GM12892 (cell line): ENCODE measurements around the gene SF3A2.

Experiments used
- POLR2A ChIP-seq: IDR thresholded peaks from 2 replicates; pipeline ENCODE4 v1.6.1; 2011; ENCODE audit warnings: low read depth, low read length, control low read depth
- POLR2AphosphoS5 ChIP-seq: IDR thresholded peaks from 2 replicates; pipeline ENCODE4 v1.6.1; 2011; ENCODE audit warnings: low read depth, low read length, control low read depth
- TAF1 ChIP-seq: IDR thresholded peaks from 2 replicates; pipeline ENCODE4 v1.6.1; 2011; ENCODE audit warnings: low read depth, mild to moderate bottlenecking, control low read depth, low read length, borderline replicate concordance

- TF ChIP-seq POLR2A = no peak
- TF ChIP-seq POLR2AphosphoS5 = no peak
- no peak for TF ChIP-seq TAF1
Observed at GRCh38 chr19:2247433-2248101, 10.9 kb downstream of the SF3A2 start.
